Activated naive CD8-positive, alpha-beta T cell treated with anti-CD3 and anti-CD28 coated beads, Interleukin-2, amount 50 U/mL, for 24 hours (primary cell): ENCODE data around the gene BRD8.

Experiments
- ATAC-seq: fragments of 150-1000 bp; cut with Tn5 transposase; one replicate; pipeline ENCODE4 v1.10.0; 2021
- DNase-seq: peaks from one replicate; pipeline ENCODE4 v3.0.0; 2021
- H3K27ac Mint-ChIP-seq: one replicate; pipeline ENCODE4 v1.8.0; 2021; ENCODE audit warnings: mild to moderate bottlenecking, mixed read lengths
- H3K27me3 Mint-ChIP-seq: one replicate; pipeline ENCODE4 v1.8.0; 2021; ENCODE audit warnings: mixed read lengths
- H3K36me3 Mint-ChIP-seq: one replicate; pipeline ENCODE4 v1.8.0; 2021; ENCODE audit warnings: low read depth, mixed read lengths
- H3K4me1 Mint-ChIP-seq: one replicate; pipeline ENCODE4 v1.8.0; 2021; ENCODE audit warnings: mixed read lengths
- H3K4me3 Mint-ChIP-seq: one replicate; pipeline ENCODE4 v1.8.0; 2021; ENCODE audit warnings: mild to moderate bottlenecking, moderate library complexity, mixed read lengths
- H3K9me3 Mint-ChIP-seq: one replicate; pipeline ENCODE4 v1.8.0; 2021; ENCODE audit warnings: mixed read lengths

The BRD8 gene

GRCh38 chr5:138138949-138139780 lies 39.3 kb downstream of the BRD8 start, which contains the start of gene NME5:
TSS of gene NME5 (minus strand) at chr5:138139428. CDS start at chr5:138138780, 648 bp downstream.
- H3K4me1 Mint-ChIP-seq = peaks cover 11% of the 10 kb centered on the region
- no peaks in the 10 kb centered on the region for H3K9me3 Mint-ChIP-seq
- no peak within 1 kb of the TSS for H3K4me3 Mint-ChIP-seq
- peak; percentile 7 for DNase-seq
- no peak for ATAC-seq
- H3K27me3 Mint-ChIP-seq = peaks cover 13% of the 10 kb centered on the region
- no peak within 1 kb of the TSS for H3K27ac Mint-ChIP-seq
- H3K36me3 Mint-ChIP-seq = no peaks in the 10 kb centered on the region

- ATAC-seq (no peak), DNase-seq (no peak)
- Mint-ChIP-seq H3K27me3 (no peaks in the 10 kb centered on the region), H3K9me3 (no peaks in the 10 kb centered on the region), H3K36me3 (no peaks in the 10 kb centered on the region), H3K4me3 (no peak overlapping the region), H3K4me1 (no peaks in the 10 kb centered on the region), H3K27ac (no peak overlapping the region)
Measured at GRCh38 chr5:138132543-138132942, 45.9 kb downstream of the BRD8 start.

GRCh38 chr5:138129347-138129746 lies 49.1 kb downstream of the BRD8 start:
- no peak overlapping the region for H3K27ac Mint-ChIP-seq
- DNase-seq = no peak
- no peaks in the 10 kb centered on the region for H3K9me3 Mint-ChIP-seq
- ATAC-seq = no peak
- H3K36me3 Mint-ChIP-seq = no peaks in the 10 kb centered on the region
- H3K4me1 Mint-ChIP-seq = no peaks in the 10 kb centered on the region
- H3K27me3 Mint-ChIP-seq = peaks cover 2% of the 10 kb centered on the region
- no peak overlapping the region for H3K4me3 Mint-ChIP-seq

GRCh38 chr5:138128334-138128733 lies 50.1 kb downstream of the BRD8 start:
- Mint-ChIP-seq H3K9me3 (no peaks in the 10 kb centered on the region), H3K27ac (no peak overlapping the region), H3K4me3 (no peak overlapping the region), H3K27me3 (peaks cover 2% of the 10 kb centered on the region), H3K4me1 (no peaks in the 10 kb centered on the region), H3K36me3 (no peaks in the 10 kb centered on the region)
- DNase-seq = no peak
- no peak for ATAC-seq

GRCh38 chr5:138115254-138115653 lies 63.2 kb downstream of the BRD8 start:
- ATAC-seq = no peak
- no peak overlapping the region for H3K4me3 Mint-ChIP-seq
- no peaks in the 10 kb centered on the region for H3K4me1 Mint-ChIP-seq
- H3K36me3 Mint-ChIP-seq = no peaks in the 10 kb centered on the region
- peaks cover 4% of the 10 kb centered on the region for H3K27me3 Mint-ChIP-seq
- no peak for DNase-seq
- no peaks in the 10 kb centered on the region for H3K9me3 Mint-ChIP-seq
- no peak overlapping the region for H3K27ac Mint-ChIP-seq

- H3K9me3 Mint-ChIP-seq = no peaks in the 10 kb centered on the region
Measured at GRCh38 chr5:138111937-138112336, 66.5 kb downstream of the BRD8 start.

GRCh38 chr5:138111181-138111580 lies 67.2 kb downstream of the BRD8 start:
- Mint-ChIP-seq H3K27me3 (no peaks in the 10 kb centered on the region), H3K36me3 (no peaks in the 10 kb centered on the region), H3K4me1 (no peaks in the 10 kb centered on the region), H3K27ac (no peak overlapping the region), H3K4me3 (no peak overlapping the region), H3K9me3 (no peaks in the 10 kb centered on the region)
- no peak for DNase-seq
- no peak for ATAC-seq

More at GRCh38 chr5:138111937-138112336, 66.5 kb downstream of the BRD8 start:
- H3K36me3 Mint-ChIP-seq = no peaks in the 10 kb centered on the region
- no peak for DNase-seq
- no peak overlapping the region for H3K27ac Mint-ChIP-seq
- H3K4me3 Mint-ChIP-seq = no peak overlapping the region
- no peaks in the 10 kb centered on the region for H3K27me3 Mint-ChIP-seq
- no peak for ATAC-seq
- H3K4me1 Mint-ChIP-seq = no peaks in the 10 kb centered on the region

GRCh38 chr5:138110266-138110963 lies 68.0 kb downstream of the BRD8 start:
- no peak overlapping the region for H3K4me3 Mint-ChIP-seq
- H3K27me3 Mint-ChIP-seq = no peaks in the 10 kb centered on the region
- DNase-seq (no peak), ATAC-seq (no peak)
- no peak overlapping the region for H3K27ac Mint-ChIP-seq
- H3K9me3 Mint-ChIP-seq = no peaks in the 10 kb centered on the region
- H3K4me1 Mint-ChIP-seq = no peaks in the 10 kb centered on the region
- no peaks in the 10 kb centered on the region for H3K36me3 Mint-ChIP-seq

- Mint-ChIP-seq H3K27me3 (no peaks in the 10 kb centered on the region), H3K9me3 (no peaks in the 10 kb centered on the region), H3K4me1 (no peaks in the 10 kb centered on the region), H3K4me3 (no peak overlapping the region), H3K36me3 (no peaks in the 10 kb centered on the region), H3K27ac (no peak overlapping the region)
- DNase-seq (no peak), ATAC-seq (no peak)
Measured at GRCh38 chr5:138109463-138110265, 68.8 kb downstream of the BRD8 start.

- no peaks in the 10 kb centered on the region for H3K36me3 Mint-ChIP-seq
- H3K4me1 Mint-ChIP-seq = peaks cover 3% of the 10 kb centered on the region
Measured at GRCh38 chr5:138107213-138107612, 71.2 kb downstream of the BRD8 start.

GRCh38 chr5:138105709-138106108 lies 72.7 kb downstream of the BRD8 start:
- Mint-ChIP-seq H3K36me3 (no peaks in the 10 kb centered on the region), H3K9me3 (no peaks in the 10 kb centered on the region), H3K4me3 (no peak overlapping the region), H3K27ac (no peak overlapping the region), H3K4me1 (peaks cover 3% of the 10 kb centered on the region), H3K27me3 (peaks cover 3% of the 10 kb centered on the region)
- ATAC-seq (no peak), DNase-seq (no peak)

More at GRCh38 chr5:138107213-138107612, 71.2 kb downstream of the BRD8 start:
- H3K9me3 Mint-ChIP-seq = no peaks in the 10 kb centered on the region
- no peak overlapping the region for H3K27ac Mint-ChIP-seq
- H3K4me3 Mint-ChIP-seq = no peak overlapping the region
- H3K27me3 Mint-ChIP-seq = no peaks in the 10 kb centered on the region
- ATAC-seq = no peak
- no peak for DNase-seq

- no peak overlapping the region for H3K4me3 Mint-ChIP-seq
- no peak overlapping the region for H3K27ac Mint-ChIP-seq
- ATAC-seq (no peak), DNase-seq (no peak)
- H3K9me3 Mint-ChIP-seq = no peaks in the 10 kb centered on the region
- peaks cover 3% of the 10 kb centered on the region for H3K4me1 Mint-ChIP-seq
- no peaks in the 10 kb centered on the region for H3K36me3 Mint-ChIP-seq
- H3K27me3 Mint-ChIP-seq = peaks cover 9% of the 10 kb centered on the region
Measured at GRCh38 chr5:138103319-138103637, 75.2 kb downstream of the BRD8 start.

GRCh38 chr5:138102454-138103318 lies 75.7 kb downstream of the BRD8 start:
- H3K9me3 Mint-ChIP-seq = no peaks in the 10 kb centered on the region
- no peak overlapping the region for H3K27ac Mint-ChIP-seq
- no peak for ATAC-seq
- H3K36me3 Mint-ChIP-seq = no peaks in the 10 kb centered on the region
- no peak for DNase-seq
- H3K4me3 Mint-ChIP-seq = no peak overlapping the region
- H3K27me3 Mint-ChIP-seq = peaks cover 9% of the 10 kb centered on the region
- H3K4me1 Mint-ChIP-seq = peaks cover 3% of the 10 kb centered on the region
